ENCODE results near the gene TFIP11.

GRCh38 chr22:26463688-26464087 is 48.6 kb downstream of the TFIP11 start:
- TF ChIP-seq CTCF (conservative IDR thresholded peaks at IDR 0.05; ENCODE audit: low read length) (no peak), EZH2phosphoT487 (IDR thresholded peaks at IDR 0.05; ENCODE audit: borderline replicate concordance) (no peak)

Measured in Loucy (cell line).